Caco-2 (cell line): ENCODE measurements around the gene GRIA3. TPM values are rescaled to one million over a fixed set of nuclear protein-coding genes. Genes with fewer than 3 reads are reported as not detected.

Experiments used
- Bru-seq: library from RNA; stranded (reverse); fragments of 400-500 nt; gene quantifications from one replicate; lab custom pipeline; 2021; lab: Mats Ljungman, UMichigan
- BruChase-seq, 2 experiments: library from RNA; stranded (reverse); fragments of 400-500 nt; gene quantifications; one replicate each; lab custom pipeline; 2021; lab: Mats Ljungman, UMichigan
- BruUV-seq: library from RNA; stranded (reverse); fragments of 400-500 nt; replicated peaks from 2 replicates; lab custom pipeline; 2021; lab: Mats Ljungman, UMichigan
- CTCF ChIA-PET: fragments of 300-600 bp; sonication (Branson Sonifier 250); formaldehyde crosslinking; loops from one replicate; lab custom pipeline; 2022; ENCODE audit warnings: antibody characterized with exemption; lab: Charles Lee
- POLR2A ChIA-PET: fragments of 300-600 bp; sonication (Branson Sonifier 250); formaldehyde crosslinking; loops from one replicate; lab custom pipeline; 2022; ENCODE audit warnings: antibody characterized with exemption; lab: Charles Lee
- DNase-seq, 2 experiments: peaks; one replicate each; pipeline versions ENCODE4 v3.0.0 to v3.0.0-alpha.2; 2020 to 2022
- H3K27me3 ChIP-seq: replicated peaks from 2 replicates; pipeline ENCODE4 v1.6.0; 2011; ENCODE audit warnings: low read length; ENCODE audit not compliant: control insufficient read depth, insufficient read depth
- H3K36me3 ChIP-seq: 2 replicates; pipeline ENCODE4 v1.5.1; 2011; ENCODE audit warnings: low read length; ENCODE audit not compliant: control insufficient read depth, insufficient read depth
- H3K4me1 ChIP-seq: fragments of 250-450 bp; sonication (Bioruptor Pico); 2 replicates; pipeline ENCODE4 v1.5.1; 2020; ENCODE audit warnings: mild to moderate bottlenecking
- H3K4me3 ChIP-seq: 2 replicates; pipeline ENCODE4 v1.5.1; 2011; ENCODE audit warnings: low read depth, mild to moderate bottlenecking, control low read depth, low read length
- H3K9me3 ChIP-seq: fragments of 250-450 bp; sonication (Bioruptor Pico); 2 replicates; pipeline ENCODE4 v1.5.1; 2020; ENCODE audit warnings: mild to moderate bottlenecking, moderate library complexity
- H3K27ac Mint-ChIP-seq: one replicate; pipeline ENCODE4 v1.8.0; 2022; ENCODE audit warnings: mixed read lengths; ENCODE audit not compliant: unreplicated experiment
- H3K27me3 Mint-ChIP-seq: one replicate; pipeline ENCODE4 v1.8.0; 2022; ENCODE audit warnings: mixed read lengths; ENCODE audit not compliant: insufficient read depth, unreplicated experiment
- H3K36me3 Mint-ChIP-seq: one replicate; pipeline ENCODE4 v1.8.0; 2022; ENCODE audit warnings: mild to moderate bottlenecking, mixed read lengths; ENCODE audit not compliant: insufficient read depth, unreplicated experiment
- H3K4me1 Mint-ChIP-seq: one replicate; pipeline ENCODE4 v1.8.0; 2022; ENCODE audit warnings: low read depth, mixed read lengths; ENCODE audit not compliant: unreplicated experiment
- H3K4me3 Mint-ChIP-seq: one replicate; pipeline ENCODE4 v1.8.0; 2022; ENCODE audit warnings: mild to moderate bottlenecking, moderate library complexity, mixed read lengths; ENCODE audit not compliant: unreplicated experiment
- H3K9me3 Mint-ChIP-seq: one replicate; pipeline ENCODE4 v1.8.0; 2022; ENCODE audit warnings: mixed read lengths; ENCODE audit not compliant: unreplicated experiment
- intact Hi-C: fragments of 100-400 bp; cut with micrococcal nuclease; formaldehyde crosslinking; loops from one replicate; pipeline ENCODE4 v1.10.0; 2022; ENCODE audit not compliant: unreplicated experiment
- long read RNA-seq: library from polyadenylated mRNA; stranded (forward); transcript quantifications from one replicate; pipeline ENCODE4 v2.0.0, GENCODE V29; 2022
- total RNA-seq: library from RNA; stranded (reverse); gene quantifications from 2 replicates; pipeline ENCODE4 v1.2.3, GENCODE V29; 2022
- TF ChIP-seq, protein P1 (sequence below), 2 experiments: fragments of 200-600 bp in 1 of 2; IDR thresholded peaks; 1 replicate in 1 of 2; 2 replicates in 1 of 2; pipeline versions ENCODE4 v1.5.1 to v1.8.0; 2011 to 2022; ENCODE audit warnings: antibody characterized with exemption in 1 of 2, control low read depth in 1 of 2, inconsistent platforms in 1 of 2, low read depth in 1 of 2, low read length in 1 of 2, mild to moderate bottlenecking in 1 of 2, moderate library complexity in 1 of 2; ENCODE audit not compliant: insufficient read depth in 1 of 2, severe bottlenecking in 1 of 2, unreplicated experiment in 1 of 2

GRIA3 gene
- total RNA-seq: not detected in 2 replicates
- Bru-seq, nascent RNA: not detected
- not detected for BruChase-seq, experiment 1, labeled RNA remaining after a 2-hour chase
- BruChase-seq, experiment 2, labeled RNA remaining after a 6-hour chase: not detected
- long read RNA-seq, partial matches to known transcripts: 0 of 1 reads
- long read RNA-seq, other reads (novel, unspliced or antisense): 1 of 1 reads

DNA sequence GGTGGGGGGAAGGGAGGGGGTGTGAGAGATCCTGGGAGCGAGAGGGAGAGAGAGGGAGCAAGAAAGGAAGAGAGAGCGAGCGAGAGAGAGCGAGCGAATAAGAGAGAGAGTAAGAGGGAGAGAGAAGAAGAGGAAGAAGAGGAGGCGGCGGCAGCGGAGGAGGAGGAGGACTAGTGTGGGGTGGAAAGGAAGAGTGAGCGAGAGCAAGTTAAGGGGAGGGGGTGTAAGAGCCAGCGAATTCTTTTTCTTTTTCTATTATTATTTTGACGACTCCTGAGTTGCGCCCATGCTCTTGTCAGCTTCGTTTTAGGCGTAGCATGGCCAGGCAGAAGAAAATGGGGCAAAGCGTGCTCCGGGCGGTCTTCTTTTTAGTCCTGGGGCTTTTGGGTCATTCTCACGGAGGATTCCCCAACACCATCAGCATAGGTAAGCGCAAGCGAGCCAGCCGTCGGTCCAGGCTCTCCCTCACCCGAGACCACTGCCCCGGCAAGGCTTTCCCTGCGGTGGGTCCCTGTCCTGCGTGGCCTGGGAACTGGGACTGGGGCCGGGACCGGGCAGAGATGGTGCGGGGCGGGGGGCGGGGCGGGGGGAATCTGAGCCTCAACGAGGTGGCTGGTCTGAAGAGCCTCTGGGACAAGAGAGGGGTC is at the start of gene GRIA3:
GRIA3 (plus strand) TSS at position 60 of the 647 bp plus-strand sequence; CDS start at position 318, 258 bp downstream.
- ChIA-PET POLR2A (no interaction called here), CTCF (no interaction called here)
- no peaks in the 10 kb centered on the region for H3K4me1 Mint-ChIP-seq
- no peak within 1 kb of the TSS for H3K27ac Mint-ChIP-seq
- peaks cover 5% of the 10 kb centered on the region for H3K27me3 Mint-ChIP-seq
- H3K36me3 Mint-ChIP-seq: no peaks in the 10 kb centered on the region
- DNase-seq: no peak
- intact Hi-C loops: no loop called here
- H3K4me3 ChIP-seq: no peak within 1 kb of the TSS
- no peaks in the 10 kb centered on the region for H3K4me1 ChIP-seq
- TF ChIP-seq, protein P1, sequence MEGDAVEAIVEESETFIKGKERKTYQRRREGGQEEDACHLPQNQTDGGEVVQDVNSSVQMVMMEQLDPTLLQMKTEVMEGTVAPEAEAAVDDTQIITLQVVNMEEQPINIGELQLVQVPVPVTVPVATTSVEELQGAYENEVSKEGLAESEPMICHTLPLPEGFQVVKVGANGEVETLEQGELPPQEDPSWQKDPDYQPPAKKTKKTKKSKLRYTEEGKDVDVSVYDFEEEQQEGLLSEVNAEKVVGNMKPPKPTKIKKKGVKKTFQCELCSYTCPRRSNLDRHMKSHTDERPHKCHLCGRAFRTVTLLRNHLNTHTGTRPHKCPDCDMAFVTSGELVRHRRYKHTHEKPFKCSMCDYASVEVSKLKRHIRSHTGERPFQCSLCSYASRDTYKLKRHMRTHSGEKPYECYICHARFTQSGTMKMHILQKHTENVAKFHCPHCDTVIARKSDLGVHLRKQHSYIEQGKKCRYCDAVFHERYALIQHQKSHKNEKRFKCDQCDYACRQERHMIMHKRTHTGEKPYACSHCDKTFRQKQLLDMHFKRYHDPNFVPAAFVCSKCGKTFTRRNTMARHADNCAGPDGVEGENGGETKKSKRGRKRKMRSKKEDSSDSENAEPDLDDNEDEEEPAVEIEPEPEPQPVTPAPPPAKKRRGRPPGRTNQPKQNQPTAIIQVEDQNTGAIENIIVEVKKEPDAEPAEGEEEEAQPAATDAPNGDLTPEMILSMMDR (IDR thresholded peaks at IDR 0.05; ENCODE audit: insufficient read depth in 1 of 2, low read depth in 1 of 2, low read length in 1 of 2, severe bottlenecking in 1 of 2, unreplicated experiment in 1 of 2): no peak
- no peak within 1 kb of the TSS for H3K4me3 Mint-ChIP-seq
- BruUV-seq: no TSS peak
- H3K9me3 Mint-ChIP-seq: no peaks in the 10 kb centered on the region
- no peaks in the 10 kb centered on the region for H3K36me3 ChIP-seq
- H3K9me3 ChIP-seq: no peaks in the 10 kb centered on the region
- H3K27me3 ChIP-seq: no peaks in the 10 kb centered on the region

DNA sequence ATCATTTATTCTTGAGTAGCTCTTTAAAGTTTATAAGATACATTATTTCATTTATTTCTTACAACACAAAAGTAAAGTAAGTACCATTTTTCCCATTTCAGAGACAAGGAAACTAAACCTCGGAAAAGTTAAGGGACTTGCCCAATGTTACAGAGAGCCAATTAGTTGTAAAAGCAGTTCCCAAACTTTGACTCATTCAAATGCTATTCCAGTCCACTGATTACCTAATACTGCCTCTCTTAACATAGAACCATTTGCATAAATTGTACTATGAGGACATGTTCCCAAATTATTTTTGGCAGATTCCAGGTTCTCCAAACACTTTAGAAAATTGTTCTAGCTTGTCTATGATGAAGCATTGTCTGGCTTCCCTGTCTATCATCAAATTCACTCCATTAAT is 45.6 kb upstream of the GRIA3 start:
- CTCF ChIA-PET: no interaction called here
- no peaks in the 10 kb centered on the region for H3K9me3 ChIP-seq
- POLR2A ChIA-PET: no interaction called here
- Mint-ChIP-seq H3K36me3 (no peaks in the 10 kb centered on the region), H3K27me3 (peaks cover 6% of the 10 kb centered on the region), H3K4me3 (no peak overlapping the region), H3K4me1 (no peaks in the 10 kb centered on the region), H3K27ac (no peak overlapping the region), H3K9me3 (no peaks in the 10 kb centered on the region)
- TF ChIP-seq, protein P1 (IDR thresholded peaks at IDR 0.05; ENCODE audit: insufficient read depth in 1 of 2, low read depth in 1 of 2, low read length in 1 of 2, severe bottlenecking in 1 of 2, unreplicated experiment in 1 of 2): no peak
- no peaks in the 10 kb centered on the region for H3K4me1 ChIP-seq
- H3K27me3 ChIP-seq: no peaks in the 10 kb centered on the region
- H3K4me3 ChIP-seq: no peak overlapping the region
- intact Hi-C loops: no loop called here
- H3K36me3 ChIP-seq: no peaks in the 10 kb centered on the region
- BruUV-seq: no TSS peak
- no peak for DNase-seq

DNA sequence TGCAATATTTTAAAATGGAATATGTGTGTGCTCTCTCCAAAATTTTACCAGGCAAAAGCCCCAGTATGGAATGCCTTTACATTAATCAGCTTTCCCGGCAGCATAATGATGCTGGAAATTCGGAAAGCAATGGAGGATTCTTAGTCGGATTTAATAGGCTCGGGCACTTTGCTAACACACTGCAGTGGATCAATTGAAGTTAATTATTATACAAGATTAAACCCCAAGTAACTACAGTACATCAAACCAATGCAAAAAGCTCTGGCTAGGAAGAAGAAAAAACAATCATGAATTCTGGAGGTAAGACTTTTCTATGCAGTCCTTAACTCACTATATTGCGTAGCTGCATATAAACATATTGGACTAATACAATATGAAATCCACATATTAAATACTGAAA is 43.6 kb upstream of the GRIA3 start:
- H3K36me3 Mint-ChIP-seq: no peaks in the 10 kb centered on the region

More for the DNA sequence above, 43.6 kb upstream of the GRIA3 start:
- no peak overlapping the region for H3K27ac Mint-ChIP-seq
- TF ChIP-seq, protein P1 (IDR thresholded peaks at IDR 0.05; ENCODE audit: insufficient read depth in 1 of 2, low read depth in 1 of 2, low read length in 1 of 2, severe bottlenecking in 1 of 2, unreplicated experiment in 1 of 2): no peak
- H3K27me3 Mint-ChIP-seq: peaks cover 6% of the 10 kb centered on the region
- intact Hi-C loops: no loop called here
- H3K4me3 Mint-ChIP-seq: no peak overlapping the region
- no TSS peak for BruUV-seq
- no peaks in the 10 kb centered on the region for H3K9me3 Mint-ChIP-seq
- POLR2A ChIA-PET: no interaction called here
- H3K4me1 ChIP-seq: no peaks in the 10 kb centered on the region
- H3K4me3 ChIP-seq: no peak overlapping the region
- H3K36me3 ChIP-seq: no peaks in the 10 kb centered on the region
- H3K27me3 ChIP-seq: no peaks in the 10 kb centered on the region
- no peaks in the 10 kb centered on the region for H3K4me1 Mint-ChIP-seq
- CTCF ChIA-PET: no interaction called here
- H3K9me3 ChIP-seq: no peaks in the 10 kb centered on the region
- DNase-seq: no peak
